HCT116 (cell line): ENCODE data around the gene C9orf78. TPM values are rescaled to one million over a fixed set of nuclear protein-coding genes. Genes with fewer than 3 reads are reported as not detected.

ENCODE experiments used
- ATAC-seq: fragments of 200-7000 bp; cut with Tn5 transposase; 2 replicates; pipeline ENCODE4 v1.9.1; 2020; ENCODE audit warnings: mild to moderate bottlenecking, moderate library complexity
- BruUV-seq: library from RNA; stranded (reverse); fragments of 400-500 nt; replicated peaks from 2 replicates; lab custom pipeline; 2021; lab: Mats Ljungman, UMichigan
- CTCF ChIA-PET: fragments of 300-600 bp; sonication (Branson Sonifier 250); formaldehyde crosslinking; loops from one replicate; lab custom pipeline; 2021; ENCODE audit warnings: antibody characterized with exemption; lab: Charles Lee
- POLR2A ChIA-PET: fragments of 300-600, 350-600 bp; sonication (Branson Sonifier 250); formaldehyde crosslinking; loops from one replicate; lab custom pipeline; 2021; ENCODE audit warnings: antibody characterized with exemption; lab: Charles Lee
- RAD21 ChIA-PET, 2 experiments: fragments of 300-600 bp; sonication (Branson Sonifier 250); formaldehyde crosslinking; loops; one replicate each; lab custom pipeline; 2023; ENCODE audit warnings: low total read pairs in 2 of 2; ENCODE audit not compliant: uncharacterized antibody in 2 of 2, unreplicated experiment in 2 of 2, low non-redundant PET in 1 of 2; lab: Charles Lee
- DNase-seq: peaks from one replicate; pipeline ENCODE4 v3.0.0-alpha.2; 2010; ENCODE audit warnings: low read depth, low spot score
- H2AFZ ChIP-seq: fragments of 200-600 bp; shearing (Covaris generic), sonication (generic); 2 replicates; pipeline ENCODE4 v1.6.1; 2017; ENCODE audit warnings: low read depth, mixed run types, mixed read lengths, antibody characterized with exemption, low read length; ENCODE audit not compliant: poor library complexity, severe bottlenecking
- H3K27ac ChIP-seq: 2 replicates; pipeline ENCODE4 v1.5.1; 2012; ENCODE audit warnings: low read depth, low read length
- H3K27me3 ChIP-seq: fragments of 200-600 bp; sonication (generic); 2 replicates; pipeline ENCODE4 v1.6.1; 2016; ENCODE audit warnings: mixed run types, low read length, mixed read lengths; ENCODE audit not compliant: insufficient read depth
- H3K36me3 ChIP-seq, 2 experiments: fragments of 200-500 bp in 1 of 2; fragments of 200-600 bp in 1 of 2; sonication (Bioruptor generic) in 1 of 2; sonication (generic) in 1 of 2; 2 replicates each; pipeline versions ENCODE4 v1.5.1 to v1.6.1; 2014 to 2016; ENCODE audit warnings: low read length in 2 of 2, inconsistent platforms in 1 of 2, mixed read lengths in 1 of 2, mixed run types in 1 of 2; ENCODE audit not compliant: insufficient read depth in 2 of 2, control insufficient read depth in 1 of 2
- H3K4me1 ChIP-seq, 2 experiments: fragments of 200-600 bp in 1 of 2; sonication (generic) in 1 of 2; 2 replicates each; pipeline versions ENCODE4 v1.5.1 to v1.6.1; 2012 to 2017; ENCODE audit warnings: low read length in 2 of 2, inconsistent platforms in 1 of 2, mild to moderate bottlenecking in 1 of 2, mixed read lengths in 1 of 2, mixed run types in 1 of 2, moderate library complexity in 1 of 2; ENCODE audit not compliant: insufficient read depth in 2 of 2, control insufficient read depth in 1 of 2
- H3K4me2 ChIP-seq: fragments of 200-600 bp; sonication (generic); 2 replicates; pipeline ENCODE4 v1.6.1; 2017; ENCODE audit warnings: mixed run types, low read length, mixed read lengths
- H3K4me3 ChIP-seq, 2 experiments: fragments of 200-600 bp in 1 of 2; sonication (generic) in 1 of 2; replicated peaks in 1 of 2; 2 replicates each; pipeline ENCODE4 v1.5.1; 2011 to 2016; ENCODE audit warnings: low read length in 2 of 2, control low read depth in 1 of 2, low read depth in 1 of 2, mild to moderate bottlenecking in 1 of 2, mixed read lengths in 1 of 2, mixed run types in 1 of 2
- H3K79me2 ChIP-seq: fragments of 200-600 bp; sonication (generic); 2 replicates; pipeline ENCODE4 v1.6.1; 2017; ENCODE audit warnings: mild to moderate bottlenecking, mixed run types, low read length, moderate library complexity, mixed read lengths; ENCODE audit not compliant: insufficient read depth
- H3K9ac ChIP-seq: fragments of 200-600 bp; sonication (generic); 2 replicates; pipeline ENCODE4 v1.6.1; 2016; ENCODE audit warnings: low read length, mixed read lengths
- H3K9me2 ChIP-seq: fragments of 200-600 bp; sonication (generic), shearing (Covaris generic); 2 replicates; pipeline ENCODE4 v1.6.1; 2017; ENCODE audit warnings: mixed run types, mild to moderate bottlenecking, moderate library complexity; ENCODE audit not compliant: insufficient read depth
- H3K9me3 ChIP-seq, 2 experiments: fragments of 200-500 bp in 1 of 2; fragments of 200-600 bp in 1 of 2; sonication (Bioruptor generic) in 1 of 2; sonication (generic) in 1 of 2; 2 replicates each; pipeline ENCODE4 v1.6.1; 2014 to 2017; ENCODE audit warnings: low read length in 2 of 2, mixed read lengths in 2 of 2, inconsistent platforms in 1 of 2, low read depth in 1 of 2, mild to moderate bottlenecking in 1 of 2, mixed run types in 1 of 2, moderate library complexity in 1 of 2; ENCODE audit not compliant: control insufficient read depth in 1 of 2, insufficient read depth in 1 of 2
- H4K20me1 ChIP-seq: fragments of 200-600 bp; sonication (generic), shearing (Covaris generic); 2 replicates; pipeline ENCODE4 v1.6.1; 2017; ENCODE audit warnings: mixed run types, mild to moderate bottlenecking, moderate library complexity; ENCODE audit not compliant: insufficient read depth
- ATF3 ChIP-seq: IDR thresholded peaks from 2 replicates; pipeline ENCODE4 v1.6.1; 2012
- CBX3 ChIP-seq: IDR thresholded peaks from 2 replicates; pipeline ENCODE4 v1.6.1; 2012; ENCODE audit warnings: low read depth
- CEBPB ChIP-seq: IDR thresholded peaks from 2 replicates; pipeline ENCODE4 v1.6.1; 2012; ENCODE audit warnings: low read depth
- CTCF ChIP-seq, 3 experiments: fragments of 200-600 bp in 1 of 3; sonication (generic) in 1 of 3; IDR thresholded peaks in 2 of 3; conservative IDR thresholded peaks in 1 of 3; 2 replicates each; pipeline ENCODE4 v1.5.1; 2012 to 2017; ENCODE audit warnings: low read depth in 2 of 3, low read length in 2 of 3, antibody characterized with exemption in 1 of 3, borderline replicate concordance in 1 of 3, control low read depth in 1 of 3, mild to moderate bottlenecking in 1 of 3, mixed read lengths in 1 of 3, mixed run types in 1 of 3, moderate library complexity in 1 of 3; ENCODE audit not compliant: insufficient read depth in 1 of 3
- EGR1 ChIP-seq: IDR thresholded peaks from 2 replicates; pipeline ENCODE4 v1.6.1; 2012; ENCODE audit warnings: low read depth
- EZH2 ChIP-seq: fragments of 200-600 bp; sonication (generic); IDR thresholded peaks from 2 replicates; pipeline ENCODE4 v1.6.1; 2017; ENCODE audit warnings: antibody characterized with exemption, mixed run types
- FOSL1 ChIP-seq: IDR thresholded peaks from 2 replicates; pipeline ENCODE4 v1.6.1; 2012; ENCODE audit warnings: low read depth
- JUND ChIP-seq: IDR thresholded peaks from 2 replicates; pipeline ENCODE4 v1.6.1; 2012
- POLR2A ChIP-seq: IDR thresholded peaks from 2 replicates; pipeline ENCODE4 v1.7.0; 2011; ENCODE audit warnings: borderline replicate concordance; ENCODE audit not compliant: insufficient read depth, insufficient read length; ENCODE audit errors: extremely low read depth
- POLR2AphosphoS5 ChIP-seq: IDR thresholded peaks from 2 replicates; pipeline ENCODE4 v1.6.1; 2011; ENCODE audit warnings: mild to moderate bottlenecking, low read depth, low read length, moderate library complexity
- RAD21 ChIP-seq: IDR thresholded peaks from 2 replicates; pipeline ENCODE4 v1.6.1; 2012; ENCODE audit warnings: low read depth, mild to moderate bottlenecking
- SP1 ChIP-seq: IDR thresholded peaks from 2 replicates; pipeline ENCODE4 v1.6.1; 2012; ENCODE audit warnings: low read depth
- SRF ChIP-seq: IDR thresholded peaks from 2 replicates; pipeline ENCODE4 v1.6.1; 2012; ENCODE audit warnings: low read depth
- TCF7L2 ChIP-seq: IDR thresholded peaks from 2 replicates; pipeline ENCODE4 v1.7.0; 2011; ENCODE audit warnings: borderline replicate concordance, inconsistent platforms; ENCODE audit not compliant: insufficient read depth, insufficient read length; ENCODE audit errors: extremely low read depth
- YY1 ChIP-seq: IDR thresholded peaks from 2 replicates; pipeline ENCODE4 v1.6.1; 2011; ENCODE audit warnings: low read length, low read depth, moderate library complexity, mild to moderate bottlenecking; ENCODE audit not compliant: insufficient replicate concordance; ENCODE audit errors: extremely low read depth
- ZFX ChIP-seq: fragments of 450-650 bp; IDR thresholded peaks from 2 replicates; pipeline ENCODE4 v1.6.1; 2017
- ZNF274 ChIP-seq: fragments of 200-500 bp; sonication (Bioruptor generic); IDR thresholded peaks from 2 replicates; pipeline ENCODE4 v1.6.1; 2014; ENCODE audit warnings: mild to moderate bottlenecking, low read depth, low read length, inconsistent platforms
- intact Hi-C: fragments of 100-400 bp; cut with micrococcal nuclease; formaldehyde crosslinking; loops from 2 replicates; pipeline ENCODE4 v1.10.0; 2022
- total RNA-seq: library from RNA; stranded (reverse); gene quantifications from one replicate; pipeline ENCODE4 v1.2.1, GENCODE V29; 2021; ENCODE audit not compliant: unreplicated experiment
- TF ChIP-seq, protein P1 (sequence below): IDR thresholded peaks from 2 replicates; pipeline ENCODE4 v1.6.1; 2012
- TF ChIP-seq, protein P2 (sequence below): IDR thresholded peaks from 2 replicates; pipeline ENCODE4 v1.6.1; 2012; ENCODE audit warnings: low read depth

Gene C9orf78
- total RNA-seq, 1 experiment from 2014 or later = 41.4 TPM

GRCh38 chr9:129779560-129780190 lies 55.4 kb downstream of the C9orf78 start:
- intact Hi-C loops = no loop called here

More at GRCh38 chr9:129779560-129780190, 55.4 kb downstream of the C9orf78 start:
- ChIA-PET CTCF (interaction anchor here (0.7 to 3.7 kb wide), 2 partner anchors 11 to 41 kb away, joined by 3 to 33 read pairs; no protein-coding TSS in a partner anchor), POLR2A (interaction anchor here (2.0 kb wide), 1 partner anchor 42 kb away, joined by 4 read pairs; no protein-coding TSS in a partner anchor), RAD21 (no interaction called here)
- no TSS peak for BruUV-seq
- Histone ChIP-seq H3K27me3 (no peaks in the 10 kb centered on the region), H3K36me3 (no peaks in the 10 kb centered on the region), H3K79me2 (no peaks in the 10 kb centered on the region), H3K27ac (no peak overlapping the region), H3K4me2 (no peak overlapping the region), H2AFZ (no peak overlapping the region), H3K4me3 (no peak overlapping the region), H3K4me1 (peaks cover 29 to 33% of the 10 kb centered on the region in 2 experiments), H4K20me1 (no peaks in the 10 kb centered on the region), H3K9ac (no peak overlapping the region), H3K9me3 (no peaks in the 10 kb centered on the region), H3K9me2 (no peaks in the 10 kb centered on the region)
- DNase-seq (no peak), ATAC-seq (no peak)
- TF ChIP-seq ZNF274 = no peak
- TF ChIP-seq, protein P1, sequence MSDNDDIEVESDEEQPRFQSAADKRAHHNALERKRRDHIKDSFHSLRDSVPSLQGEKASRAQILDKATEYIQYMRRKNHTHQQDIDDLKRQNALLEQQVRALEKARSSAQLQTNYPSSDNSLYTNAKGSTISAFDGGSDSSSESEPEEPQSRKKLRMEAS = no peak
- TF ChIP-seq FOSL1 = no peak
- TF ChIP-seq EZH2 = no peak
- TF ChIP-seq EGR1 = no peak
- TF ChIP-seq CTCF (IDR thresholded peaks at IDR 0.05 in 2 of 3, conservative IDR thresholded peaks at IDR 0.05 in 1 of 3; ENCODE audit: borderline replicate concordance in 1 of 3, insufficient read depth in 1 of 3, low read depth in 2 of 3, low read length in 2 of 3) = no peak
- TF ChIP-seq JUND = no peak
- TF ChIP-seq SP1 = no peak
- no peak for TF ChIP-seq CBX3
- no peak for TF ChIP-seq SRF
- TF ChIP-seq TCF7L2 = no peak
- no peak for TF ChIP-seq ATF3
- no peak for TF ChIP-seq ZFX
- no peak for TF ChIP-seq POLR2AphosphoS5
- TF ChIP-seq YY1 = no peak
- TF ChIP-seq CEBPB = no peak
- no peak for TF ChIP-seq POLR2A
- TF ChIP-seq, protein P2, sequence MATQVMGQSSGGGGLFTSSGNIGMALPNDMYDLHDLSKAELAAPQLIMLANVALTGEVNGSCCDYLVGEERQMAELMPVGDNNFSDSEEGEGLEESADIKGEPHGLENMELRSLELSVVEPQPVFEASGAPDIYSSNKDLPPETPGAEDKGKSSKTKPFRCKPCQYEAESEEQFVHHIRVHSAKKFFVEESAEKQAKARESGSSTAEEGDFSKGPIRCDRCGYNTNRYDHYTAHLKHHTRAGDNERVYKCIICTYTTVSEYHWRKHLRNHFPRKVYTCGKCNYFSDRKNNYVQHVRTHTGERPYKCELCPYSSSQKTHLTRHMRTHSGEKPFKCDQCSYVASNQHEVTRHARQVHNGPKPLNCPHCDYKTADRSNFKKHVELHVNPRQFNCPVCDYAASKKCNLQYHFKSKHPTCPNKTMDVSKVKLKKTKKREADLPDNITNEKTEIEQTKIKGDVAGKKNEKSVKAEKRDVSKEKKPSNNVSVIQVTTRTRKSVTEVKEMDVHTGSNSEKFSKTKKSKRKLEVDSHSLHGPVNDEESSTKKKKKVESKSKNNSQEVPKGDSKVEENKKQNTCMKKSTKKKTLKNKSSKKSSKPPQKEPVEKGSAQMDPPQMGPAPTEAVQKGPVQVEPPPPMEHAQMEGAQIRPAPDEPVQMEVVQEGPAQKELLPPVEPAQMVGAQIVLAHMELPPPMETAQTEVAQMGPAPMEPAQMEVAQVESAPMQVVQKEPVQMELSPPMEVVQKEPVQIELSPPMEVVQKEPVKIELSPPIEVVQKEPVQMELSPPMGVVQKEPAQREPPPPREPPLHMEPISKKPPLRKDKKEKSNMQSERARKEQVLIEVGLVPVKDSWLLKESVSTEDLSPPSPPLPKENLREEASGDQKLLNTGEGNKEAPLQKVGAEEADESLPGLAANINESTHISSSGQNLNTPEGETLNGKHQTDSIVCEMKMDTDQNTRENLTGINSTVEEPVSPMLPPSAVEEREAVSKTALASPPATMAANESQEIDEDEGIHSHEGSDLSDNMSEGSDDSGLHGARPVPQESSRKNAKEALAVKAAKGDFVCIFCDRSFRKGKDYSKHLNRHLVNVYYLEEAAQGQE = no peak
- TF ChIP-seq RAD21 = no peak
